T47D (cell line): Measurements from ENCODE around the gene VTN.

Source experiments
- DNase-seq, 2 experiments: peaks; one replicate each; pipeline versions ENCODE4 v3.0.0 to v3.0.0-alpha.2; 2011 to 2012; ENCODE audit warnings: low read depth in 1 of 2, low spot score in 1 of 2
- JUND ChIP-seq: IDR thresholded peaks from 2 replicates; pipeline ENCODE4 v1.6.1; 2012; ENCODE audit warnings: low read depth
- in situ Hi-C: cut with HindIII; loops from 2 replicates; pipeline ENCODE4 v1.10.0; 2016; ENCODE audit warnings: low sequenced_read_pairs, low pct_unique_long_range_greater_than_20kb

Gene VTN

DNA sequence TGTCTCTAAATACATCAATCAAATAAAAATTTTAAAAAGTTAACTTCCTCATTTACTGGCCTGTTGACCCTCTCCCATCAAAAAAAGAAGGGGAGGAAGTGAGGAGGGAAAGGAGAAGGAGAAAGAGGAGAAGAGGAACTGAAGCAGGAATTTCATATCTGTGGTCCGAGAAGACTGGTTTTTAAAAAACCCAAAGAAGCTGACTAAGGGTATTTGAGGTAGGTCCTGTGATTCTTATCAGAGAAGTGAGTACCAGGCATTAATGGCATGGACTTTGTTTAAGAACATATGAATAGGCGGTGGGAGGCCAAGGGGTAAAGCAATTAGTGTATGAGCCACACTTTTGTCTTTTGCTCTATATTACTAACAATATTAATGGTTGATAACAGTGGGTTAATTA is 33.9 kb upstream of the VTN start:
- no peak for TF ChIP-seq JUND
- DNase-seq = no peak
- in situ Hi-C loops = no loop called here

DNA sequence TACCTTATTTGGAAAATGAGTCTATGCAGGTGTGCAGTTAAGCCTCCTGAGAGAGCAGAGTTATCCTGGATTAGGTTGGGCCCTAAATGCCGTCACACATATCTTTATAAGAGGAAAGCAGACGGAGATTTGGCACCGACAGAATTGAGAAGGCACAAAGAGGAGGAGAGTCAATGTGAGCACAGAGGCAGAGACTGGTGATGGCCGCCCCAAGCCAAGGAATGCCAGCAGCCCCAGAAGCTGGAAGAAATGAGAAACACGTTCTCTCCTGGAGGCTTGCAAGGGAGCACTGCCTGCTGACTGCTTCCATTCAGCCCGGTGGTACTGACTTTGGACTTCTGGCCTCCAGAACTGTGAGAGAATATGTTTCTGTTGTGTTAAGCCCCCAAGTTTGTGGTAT is 32.7 kb upstream of the VTN start:
- no peak for TF ChIP-seq JUND
- DNase-seq = no peak
- in situ Hi-C loops = no loop called here

DNA sequence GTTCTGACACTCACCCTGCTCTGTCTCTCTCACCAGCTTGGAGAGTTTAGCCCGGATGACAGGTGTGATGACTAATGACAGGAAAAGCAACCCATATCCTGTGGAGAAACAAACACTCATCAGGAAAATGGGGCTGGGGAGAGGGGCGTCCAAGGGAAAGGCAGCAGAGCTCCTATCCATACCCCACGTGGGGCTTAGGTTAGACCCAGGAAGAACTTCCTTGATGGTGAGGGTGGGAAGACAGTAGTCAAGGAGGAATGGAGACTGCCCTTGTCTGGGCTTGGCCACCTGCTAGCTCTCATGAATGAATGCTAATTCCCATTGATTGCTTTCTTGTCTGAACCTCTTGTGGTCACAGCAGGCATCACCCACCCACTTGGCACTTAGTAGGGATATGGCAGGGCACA is 32.1 kb upstream of the VTN start:
- no peak for TF ChIP-seq JUND
- DNase-seq = no peak
- in situ Hi-C loops = no loop called here

DNA sequence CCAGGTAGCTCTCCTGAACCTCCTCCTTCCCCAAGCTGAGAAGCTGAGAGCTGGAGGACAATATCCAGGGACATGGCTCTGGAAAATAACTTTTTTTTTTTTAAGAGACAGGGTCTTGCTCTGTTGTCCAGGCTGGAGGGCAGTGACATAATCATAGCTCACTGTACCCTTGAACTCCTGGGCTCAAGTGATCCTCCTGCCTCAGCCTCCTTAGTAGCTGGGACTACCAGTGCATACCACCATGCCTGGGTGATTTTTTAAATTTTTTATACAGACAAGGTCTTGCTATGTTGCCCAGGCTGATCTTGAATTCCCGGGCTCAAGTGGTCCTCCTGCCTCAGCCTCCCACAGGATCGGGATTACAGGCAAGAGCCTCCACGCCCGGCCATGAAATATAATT is 29.7 kb upstream of the VTN start:
- no peak for TF ChIP-seq JUND
- no peak for DNase-seq
- in situ Hi-C loops = no loop called here

DNA sequence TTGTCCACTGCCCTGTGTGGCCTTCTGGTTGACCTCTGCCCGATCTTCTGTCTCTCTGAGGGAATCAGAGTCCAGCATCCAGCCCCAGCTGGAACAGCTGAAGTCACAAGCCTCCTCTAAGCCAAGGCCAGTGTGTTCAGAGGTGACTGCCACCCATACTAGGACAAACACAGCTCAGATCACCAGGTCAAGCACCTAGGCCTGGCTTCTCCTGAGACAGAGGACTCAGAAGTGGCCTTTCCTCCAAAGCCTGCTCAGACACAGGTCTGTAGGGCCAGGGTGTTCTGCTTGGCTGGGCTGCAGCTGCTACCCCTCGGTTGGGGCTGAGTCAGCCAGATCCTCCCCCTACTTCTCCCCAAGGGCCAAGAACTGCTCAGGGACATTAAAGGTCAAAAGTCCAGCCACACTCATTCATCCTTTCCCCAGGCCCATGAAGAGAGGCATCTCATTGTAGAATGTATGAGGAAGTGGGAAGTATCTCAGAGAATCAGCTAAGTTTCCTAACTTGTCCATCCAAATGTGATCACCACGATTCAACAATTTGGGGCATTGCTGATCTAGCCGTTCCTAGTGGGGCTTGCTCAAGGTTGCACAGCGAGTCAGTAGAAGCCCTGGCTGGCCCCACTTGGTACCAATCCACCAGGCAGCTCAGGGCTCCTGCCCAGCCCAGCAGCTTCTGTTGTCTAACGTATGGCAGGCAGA is 28.3 kb upstream of the VTN start:
- no peak for DNase-seq
- no peak for TF ChIP-seq JUND
- in situ Hi-C loops = no loop called here

DNA sequence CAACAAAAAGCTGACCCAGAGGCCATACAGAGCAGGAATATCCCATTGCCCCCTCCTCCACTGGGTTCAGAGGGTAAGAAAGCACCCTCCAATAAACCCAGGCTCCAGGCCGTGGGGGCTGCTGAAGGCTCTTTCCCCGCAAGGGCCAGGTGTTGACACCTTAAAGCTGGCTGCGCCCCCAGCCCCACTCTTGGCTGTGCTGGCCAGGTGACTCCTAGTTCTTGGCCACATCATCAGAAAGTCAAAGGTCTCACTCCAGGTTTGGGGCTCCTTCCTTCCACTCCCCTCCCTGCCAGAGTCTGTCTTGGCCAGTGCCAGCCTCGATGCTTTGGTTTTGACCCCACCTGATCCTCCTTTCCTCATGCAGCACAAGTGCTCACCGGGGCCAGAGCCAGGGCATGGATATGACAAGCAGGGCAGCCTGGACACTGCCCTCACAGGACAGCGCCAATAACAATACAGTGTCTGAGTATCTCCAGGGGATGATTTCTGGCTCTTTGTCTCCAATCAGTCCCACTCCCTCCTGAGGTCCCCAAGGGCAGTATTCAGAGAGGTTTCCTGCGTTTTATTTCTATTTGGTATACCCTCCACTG is 27.7 kb upstream of the VTN start:
- DNase-seq = no peak
- in situ Hi-C loops = no loop called here
- TF ChIP-seq JUND = no peak

DNA sequence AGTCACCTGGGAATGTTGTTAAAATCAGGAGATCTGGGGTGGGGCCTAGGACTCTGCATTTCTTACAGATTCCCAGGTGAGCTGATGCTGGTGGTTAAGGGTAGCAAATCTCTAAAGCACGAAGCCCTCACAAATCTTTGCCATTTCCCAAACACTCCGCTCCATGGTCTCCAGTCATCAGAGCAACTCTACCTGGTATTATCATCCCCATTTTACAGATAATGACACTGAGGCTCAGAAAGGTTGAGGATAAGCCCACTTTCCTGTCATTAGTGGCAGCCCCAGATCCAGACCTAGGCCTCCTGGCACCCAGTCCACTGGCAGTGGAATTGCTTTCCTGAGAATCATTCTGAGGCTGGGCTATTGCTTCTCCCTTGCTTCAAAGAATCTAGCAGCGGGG is 27.2 kb upstream of the VTN start:
- in situ Hi-C loops = no loop called here
- no peak for DNase-seq
- TF ChIP-seq JUND = no peak

DNA sequence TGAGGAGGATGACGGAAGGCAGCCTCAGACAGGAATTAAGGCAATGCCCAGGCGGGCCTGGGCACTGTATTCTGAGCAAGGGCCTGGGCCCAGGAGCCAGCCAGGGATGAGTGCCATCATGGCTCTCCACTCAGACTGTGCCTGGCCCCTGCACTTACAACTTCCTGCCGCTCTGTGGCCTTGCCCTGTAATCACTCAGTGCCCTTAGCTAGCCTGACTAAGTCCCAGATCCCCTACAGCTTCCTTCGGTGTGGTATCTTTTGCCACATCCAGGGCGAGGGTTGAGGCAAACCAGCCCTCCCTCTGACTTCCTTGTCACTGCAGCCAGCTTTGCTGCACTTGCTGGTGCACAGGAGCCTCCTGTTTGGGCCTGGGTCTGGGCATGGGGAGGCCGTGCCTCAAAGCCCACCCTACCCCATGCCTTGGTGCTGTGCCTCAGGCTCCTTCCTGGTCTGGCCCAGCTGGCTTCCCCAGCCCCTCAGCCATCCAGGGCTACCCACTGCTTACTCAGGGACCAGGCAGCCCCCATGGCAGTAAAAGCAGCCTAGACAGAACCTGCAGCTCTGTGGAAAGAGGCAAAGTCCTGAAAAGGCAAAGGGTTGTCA is 26.6 kb upstream of the VTN start:
- in situ Hi-C loops = no loop called here
- no peak for DNase-seq
- TF ChIP-seq JUND = no peak

DNA sequence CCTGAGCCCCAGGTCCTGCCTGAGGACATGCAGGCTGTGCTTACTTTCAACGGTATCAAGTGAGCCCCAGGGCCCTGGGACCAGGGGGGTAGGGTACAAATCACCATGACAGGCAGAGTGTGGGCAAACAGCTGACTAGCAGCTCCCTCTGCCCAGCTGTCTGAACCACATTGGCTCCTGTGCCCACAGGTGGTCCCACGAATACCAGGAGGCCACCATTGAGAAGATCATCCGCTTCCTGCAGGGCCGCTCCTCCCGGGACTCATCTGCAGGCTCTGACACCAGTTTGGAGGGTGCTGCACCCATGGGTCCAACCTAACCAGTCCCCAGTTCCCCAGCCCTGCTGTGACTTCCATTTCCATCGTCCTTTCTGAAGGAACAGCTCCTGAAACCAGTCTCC is 25.9 kb upstream of the VTN start:
- in situ Hi-C loops = no loop called here
- no peak for TF ChIP-seq JUND
- DNase-seq = no peak

DNA sequence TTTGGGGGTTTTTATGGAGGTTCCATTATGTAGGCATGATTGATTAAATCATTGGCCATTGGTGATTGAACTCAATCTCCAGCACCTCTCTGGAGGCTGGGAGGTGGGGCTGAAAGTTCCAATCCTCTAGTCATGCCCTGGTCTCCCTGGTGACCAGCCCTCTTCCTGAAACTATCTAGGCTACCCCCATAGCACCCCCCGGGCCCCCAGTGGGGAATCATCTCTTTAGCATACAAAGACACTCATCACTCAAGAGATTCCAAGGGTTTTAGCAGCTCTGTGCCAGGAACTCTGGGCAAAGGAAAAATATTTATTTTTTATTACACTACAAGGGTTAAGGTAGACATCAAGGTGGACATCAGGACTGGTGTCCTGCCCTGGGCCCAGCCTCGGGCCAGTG is 25.3 kb upstream of the VTN start:
- no peak for TF ChIP-seq JUND

DNA sequence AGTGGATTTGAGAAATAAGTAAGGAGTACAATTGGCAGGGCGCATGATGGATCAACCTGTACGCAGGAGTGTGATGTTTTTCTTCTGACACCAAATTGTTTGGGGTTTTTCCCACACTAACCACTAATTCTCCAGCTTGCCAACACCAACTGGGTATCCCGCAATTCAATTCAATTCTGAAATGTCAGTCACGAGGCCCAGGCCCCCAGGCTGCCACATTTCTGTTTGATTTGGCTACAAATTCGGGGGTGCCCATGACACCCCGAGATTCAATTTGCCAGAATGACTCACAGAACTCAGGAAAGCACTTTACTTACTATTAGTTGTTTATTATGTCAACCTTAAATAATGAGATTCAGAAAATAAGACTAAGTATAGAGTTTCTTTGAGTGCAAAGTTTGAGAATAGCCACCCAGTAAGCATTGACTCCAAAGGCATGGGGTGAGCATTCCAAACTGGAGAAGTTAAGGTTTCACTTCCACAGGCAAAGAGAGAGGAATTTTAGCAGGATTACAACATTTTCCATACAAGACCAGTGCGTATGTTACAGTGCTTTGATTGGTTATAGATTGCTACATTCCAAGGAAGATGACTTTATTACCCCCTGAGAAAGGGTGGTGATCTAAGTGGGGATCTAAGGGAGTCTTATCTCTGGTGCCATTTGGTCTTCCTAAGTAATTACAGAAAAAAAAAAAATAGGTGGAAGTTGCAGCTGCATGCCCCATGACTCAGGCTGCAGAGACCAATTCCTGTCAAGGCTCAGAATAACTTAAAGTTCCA is 24.4 kb upstream of the VTN start:
- no peak for TF ChIP-seq JUND
- in situ Hi-C loops = no loop called here

More for the DNA sequence above, 25.3 kb upstream of the VTN start:
- DNase-seq = no peak
- in situ Hi-C loops = no loop called here

DNA sequence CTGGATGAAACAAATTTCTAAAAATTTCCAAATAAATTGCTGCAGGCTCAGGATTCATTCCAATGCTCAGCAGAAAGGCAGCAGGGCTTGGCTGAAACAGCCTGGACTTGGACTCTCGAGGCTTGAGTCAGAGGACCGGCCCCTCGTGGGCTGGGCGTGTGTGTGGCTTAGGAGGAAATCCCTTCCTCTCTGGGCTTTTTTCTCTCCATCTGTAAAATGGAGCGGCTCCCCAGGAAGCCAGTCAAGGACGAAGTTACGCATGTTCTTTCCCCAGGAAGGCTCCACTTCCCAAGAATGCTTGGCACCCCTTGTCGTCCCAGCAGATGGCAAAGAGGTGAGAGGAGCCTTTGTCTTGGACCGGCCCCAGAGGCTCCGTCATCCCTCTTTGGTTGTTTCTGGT is 22.4 kb upstream of the VTN start:
- no peak for DNase-seq
- TF ChIP-seq JUND = no peak
- in situ Hi-C loops = no loop called here

More for the DNA sequence above, 24.4 kb upstream of the VTN start:
- DNase-seq = no peak

DNA sequence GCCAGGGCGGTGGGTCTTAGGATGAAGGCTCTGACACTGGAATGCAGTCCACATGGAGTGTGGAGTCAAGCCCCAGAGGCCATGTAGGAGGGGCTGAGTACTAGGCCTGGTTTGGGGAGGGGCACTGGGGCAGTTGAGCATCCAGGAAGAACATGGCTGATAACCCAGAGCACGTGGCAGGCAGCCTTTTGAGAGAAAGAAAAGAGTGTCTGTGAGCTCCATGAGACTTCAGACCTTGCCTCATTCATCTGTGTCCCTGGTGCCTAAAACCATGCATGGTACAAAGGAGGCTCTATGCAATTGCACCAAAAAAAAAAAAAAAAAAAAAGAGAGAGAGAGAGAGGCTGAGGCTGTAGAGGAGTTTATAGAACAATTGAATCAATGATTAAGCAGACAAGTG is 21.3 kb upstream of the VTN start:
- TF ChIP-seq JUND = no peak
- in situ Hi-C loops = no loop called here
- no peak for DNase-seq
